SK-N-SH treated with all-trans-retinoic acid at 6 μM for 48 hours (cell line): Measurements from ENCODE around the gene FAM229A.

Experiments used
- ATAC-seq: fragments of 200-7000 bp; cut with Tn5 transposase; 3 replicates; pipeline ENCODE4 v1.9.1; 2020; ENCODE audit warnings: mild to moderate bottlenecking, moderate library complexity
- ARNTL ChIP-seq: fragments of 450-650 bp; formaldehyde crosslinking; IDR thresholded peaks from 2 replicates; pipeline ENCODE4 v1.5.0; 2020; ENCODE audit warnings: low read depth, mild to moderate bottlenecking, moderate library complexity, borderline replicate concordance
- BACH2 ChIP-seq: fragments of 250-450 bp; sonication (Bioruptor Pico); IDR thresholded peaks from 2 replicates; pipeline ENCODE4 v1.9.0; 2021; ENCODE audit warnings: mild to moderate bottlenecking, borderline replicate concordance
- CSDC2 ChIP-seq: fragments of 250-450 bp; sonication (Bioruptor Pico); IDR thresholded peaks from 2 replicates; pipeline ENCODE4 v1.5.0; 2020; ENCODE audit warnings: mild to moderate bottlenecking, moderate library complexity
- CSRNP3 ChIP-seq: fragments of 250-450 bp; sonication (Bioruptor Pico); IDR thresholded peaks from 2 replicates; pipeline ENCODE4 v1.5.1; 2021; ENCODE audit warnings: mild to moderate bottlenecking, moderate library complexity
- ESRRG ChIP-seq: fragments of 250-450 bp; sonication (Bioruptor Pico); IDR thresholded peaks from 2 replicates; pipeline ENCODE4 v1.6.1; 2021; ENCODE audit warnings: mild to moderate bottlenecking
- GLIS3 ChIP-seq: fragments of 250-450 bp; sonication (Bioruptor Pico); IDR thresholded peaks from 2 replicates; pipeline ENCODE4 v1.5.0; 2020; ENCODE audit warnings: mild to moderate bottlenecking, moderate library complexity
- ISL1 ChIP-seq: fragments of 250-450 bp; sonication (Bioruptor Pico); IDR thresholded peaks from 2 replicates; pipeline ENCODE4 v2.1.2; 2022; ENCODE audit warnings: mild to moderate bottlenecking, moderate library complexity
- OSR1 ChIP-seq: fragments of 250-450 bp; sonication (Bioruptor Pico); IDR thresholded peaks from 2 replicates; pipeline ENCODE4 v1.8.0; 2022; ENCODE audit warnings: moderate library complexity, mild to moderate bottlenecking, inconsistent platforms
- PATZ1 ChIP-seq: fragments of 250-450 bp; sonication (Bioruptor Pico); IDR thresholded peaks from 2 replicates; pipeline ENCODE4 v1.8.0; 2020; ENCODE audit warnings: mild to moderate bottlenecking, moderate library complexity, borderline replicate concordance
- RARB ChIP-seq: fragments of 250-450 bp; sonication (Bioruptor Pico); IDR thresholded peaks from 2 replicates; pipeline ENCODE4 v1.8.0; 2021; ENCODE audit warnings: mild to moderate bottlenecking, moderate library complexity
- SNAI2 ChIP-seq: fragments of 250-450 bp; sonication (Bioruptor Pico); IDR thresholded peaks from 2 replicates; pipeline ENCODE4 v1.5.0; 2020; ENCODE audit warnings: mild to moderate bottlenecking, moderate library complexity
- TCF4 ChIP-seq: fragments of 250-450 bp; sonication (Bioruptor Pico); IDR thresholded peaks from 2 replicates; pipeline ENCODE4 v1.8.0; 2021; ENCODE audit warnings: mild to moderate bottlenecking, moderate library complexity, borderline replicate concordance
- TOX ChIP-seq: fragments of 250-450 bp; sonication (Bioruptor Pico); IDR thresholded peaks from 2 replicates; pipeline ENCODE4 v1.8.0; 2021; ENCODE audit warnings: mild to moderate bottlenecking, moderate library complexity, borderline replicate concordance
- TSHZ2 ChIP-seq: fragments of 250-450 bp; sonication (Bioruptor Pico); IDR thresholded peaks from 2 replicates; pipeline ENCODE4 v1.5.0; 2020; ENCODE audit warnings: mild to moderate bottlenecking, moderate library complexity
- ZC3H10 ChIP-seq: fragments of 250-450 bp; sonication (Bioruptor Pico); IDR thresholded peaks from 2 replicates; pipeline ENCODE4 v1.5.1; 2021; ENCODE audit warnings: mild to moderate bottlenecking, moderate library complexity
- ZFP30 ChIP-seq: fragments of 450-650 bp; formaldehyde crosslinking; IDR thresholded peaks from 2 replicates; pipeline ENCODE4 v1.5.0; 2022; ENCODE audit warnings: mild to moderate bottlenecking, moderate library complexity
- ZNF565 ChIP-seq: fragments of 450-650 bp; formaldehyde crosslinking; conservative IDR thresholded peaks from 2 replicates; pipeline ENCODE4 v1.5.0; 2020; ENCODE audit warnings: low read depth, mild to moderate bottlenecking, moderate library complexity
- ZNF70 ChIP-seq: fragments of 450-650 bp; formaldehyde crosslinking; IDR thresholded peaks from 2 replicates; pipeline ENCODE4 v1.5.0; 2020; ENCODE audit warnings: mild to moderate bottlenecking, moderate library complexity
- ZNF8 ChIP-seq: fragments of 450-650 bp; formaldehyde crosslinking; IDR thresholded peaks from 2 replicates; pipeline ENCODE4 v1.5.0; 2020; ENCODE audit warnings: mild to moderate bottlenecking, moderate library complexity
- TF ChIP-seq, protein P1 (sequence below): fragments of 250-450 bp; sonication (Bioruptor Pico); IDR thresholded peaks from 2 replicates; pipeline ENCODE4 v1.8.0; 2021; ENCODE audit warnings: low read depth, mild to moderate bottlenecking, moderate library complexity, borderline replicate concordance
- TF ChIP-seq, protein P2 (sequence below): fragments of 250-450 bp; sonication (Bioruptor Pico); IDR thresholded peaks from 2 replicates; pipeline ENCODE4 v1.5.1; 2020; ENCODE audit warnings: low read depth, mild to moderate bottlenecking, moderate library complexity

FAM229A gene

GRCh38 chr1:32390904-32391870 lies 28.9 kb upstream of the FAM229A start:
- no peak for ATAC-seq
- TF ChIP-seq TOX (CRISPR knock-in tag): no peak
- no peak for TF ChIP-seq ZC3H10 (CRISPR knock-in tag)
- no peak for TF ChIP-seq ZNF8 (CRISPR knock-in tag)
- TF ChIP-seq ZFP30: no peak
- TF ChIP-seq TSHZ2 (CRISPR knock-in tag): no peak
- TF ChIP-seq OSR1 (CRISPR knock-in tag): no peak
- TF ChIP-seq ZNF565 (CRISPR knock-in tag): no peak
- no peak for TF ChIP-seq TCF4
- no peak for TF ChIP-seq GLIS3 (CRISPR knock-in tag)
- no peak for TF ChIP-seq CSDC2 (CRISPR knock-in tag)
- TF ChIP-seq CSRNP3 (CRISPR knock-in tag): no peak
- TF ChIP-seq, protein P1, sequence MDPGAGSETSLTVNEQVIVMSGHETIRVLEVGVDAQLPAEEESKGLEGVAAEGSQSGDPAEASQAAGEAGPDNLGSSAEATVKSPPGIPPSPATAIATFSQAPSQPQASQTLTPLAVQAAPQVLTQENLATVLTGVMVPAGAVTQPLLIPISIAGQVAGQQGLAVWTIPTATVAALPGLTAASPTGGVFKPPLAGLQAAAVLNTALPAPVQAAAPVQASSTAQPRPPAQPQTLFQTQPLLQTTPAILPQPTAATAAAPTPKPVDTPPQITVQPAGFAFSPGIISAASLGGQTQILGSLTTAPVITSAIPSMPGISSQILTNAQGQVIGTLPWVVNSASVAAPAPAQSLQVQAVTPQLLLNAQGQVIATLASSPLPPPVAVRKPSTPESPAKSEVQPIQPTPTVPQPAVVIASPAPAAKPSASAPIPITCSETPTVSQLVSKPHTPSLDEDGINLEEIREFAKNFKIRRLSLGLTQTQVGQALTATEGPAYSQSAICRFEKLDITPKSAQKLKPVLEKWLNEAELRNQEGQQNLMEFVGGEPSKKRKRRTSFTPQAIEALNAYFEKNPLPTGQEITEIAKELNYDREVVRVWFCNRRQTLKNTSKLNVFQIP (CRISPR knock-in tag): no peak
- no peak for TF ChIP-seq SNAI2 (CRISPR knock-in tag)
- TF ChIP-seq ESRRG (CRISPR knock-in tag): no peak
- TF ChIP-seq RARB (CRISPR knock-in tag): no peak
- TF ChIP-seq ARNTL: no peak
- no peak for TF ChIP-seq BACH2
- TF ChIP-seq, protein P2, sequence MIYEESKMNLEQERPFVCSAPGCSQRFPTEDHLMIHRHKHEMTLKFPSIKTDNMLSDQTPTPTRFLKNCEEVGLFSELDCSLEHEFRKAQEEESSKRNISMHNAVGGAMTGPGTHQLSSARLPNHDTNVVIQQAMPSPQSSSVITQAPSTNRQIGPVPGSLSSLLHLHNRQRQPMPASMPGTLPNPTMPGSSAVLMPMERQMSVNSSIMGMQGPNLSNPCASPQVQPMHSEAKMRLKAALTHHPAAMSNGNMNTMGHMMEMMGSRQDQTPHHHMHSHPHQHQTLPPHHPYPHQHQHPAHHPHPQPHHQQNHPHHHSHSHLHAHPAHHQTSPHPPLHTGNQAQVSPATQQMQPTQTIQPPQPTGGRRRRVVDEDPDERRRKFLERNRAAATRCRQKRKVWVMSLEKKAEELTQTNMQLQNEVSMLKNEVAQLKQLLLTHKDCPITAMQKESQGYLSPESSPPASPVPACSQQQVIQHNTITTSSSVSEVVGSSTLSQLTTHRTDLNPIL (CRISPR knock-in tag): no peak
- TF ChIP-seq PATZ1 (CRISPR knock-in tag): no peak
- no peak for TF ChIP-seq ISL1

GRCh38 chr1:32388641-32389040 lies 26.4 kb upstream of the FAM229A start:
- no peak for ATAC-seq
- TF ChIP-seq ZNF8 (CRISPR knock-in tag): no peak
- no peak for TF ChIP-seq CSRNP3 (CRISPR knock-in tag)
- no peak for TF ChIP-seq OSR1 (CRISPR knock-in tag)
- no peak for TF ChIP-seq ESRRG (CRISPR knock-in tag)
- TF ChIP-seq, protein P2 (CRISPR knock-in tag): no peak
- TF ChIP-seq GLIS3 (CRISPR knock-in tag): no peak
- no peak for TF ChIP-seq ARNTL
- no peak for TF ChIP-seq ISL1
- no peak for TF ChIP-seq ZNF70
- TF ChIP-seq PATZ1 (CRISPR knock-in tag): no peak
- TF ChIP-seq TOX (CRISPR knock-in tag): no peak
